ENCODE data around the gene SCN1A.

DNA sequence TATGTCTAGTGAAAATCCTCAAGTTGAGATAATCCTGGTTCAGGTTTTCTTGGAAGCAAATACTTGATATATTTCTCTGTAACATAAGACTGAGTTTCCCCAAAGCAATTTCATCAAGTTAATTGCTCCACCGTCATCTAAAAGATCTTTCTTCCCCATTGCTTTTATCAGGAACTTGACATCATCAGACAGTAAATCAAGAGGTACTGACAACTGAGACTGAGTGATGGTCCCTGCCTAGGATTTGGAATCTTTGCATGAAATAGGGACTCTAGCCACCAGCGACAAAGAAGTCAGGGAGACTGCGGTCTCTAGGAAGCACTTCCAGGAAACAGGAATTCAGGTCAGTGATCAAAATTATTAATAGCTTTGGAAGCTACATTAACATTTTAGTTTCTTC is 43.4 kb upstream of the SCN1A start:
- TF ChIP-seq CTCF (IDR thresholded peaks at IDR 0.05) (no peak), POLR2AphosphoS5 (IDR thresholded peaks at IDR 0.05; ENCODE audit: insufficient read depth in 1 of 2, low read depth in 1 of 2) (no peak), POLR2A (IDR thresholded peaks at IDR 0.05) (no peak)

All from vagina (tissue), 2 donors.